GM12892 (cell line): ENCODE measurements around the gene VAV2.

Experiments used
- POLR2A ChIP-seq: IDR thresholded peaks from 2 replicates; pipeline ENCODE4 v1.6.1; 2011; ENCODE audit warnings: low read depth, low read length, control low read depth
- POLR2AphosphoS5 ChIP-seq: IDR thresholded peaks from 2 replicates; pipeline ENCODE4 v1.6.1; 2011; ENCODE audit warnings: low read depth, low read length, control low read depth

GRCh38 chr9:134040781-134041648 is 48.9 kb upstream of the VAV2 start:
- no peak for TF ChIP-seq POLR2AphosphoS5
- TF ChIP-seq POLR2A: no peak
